ENCODE measurements around the gene TOR1A.
A peak's percentile ranks its signal among the peaks of the same experiment; 100 is the strongest.

DNA sequence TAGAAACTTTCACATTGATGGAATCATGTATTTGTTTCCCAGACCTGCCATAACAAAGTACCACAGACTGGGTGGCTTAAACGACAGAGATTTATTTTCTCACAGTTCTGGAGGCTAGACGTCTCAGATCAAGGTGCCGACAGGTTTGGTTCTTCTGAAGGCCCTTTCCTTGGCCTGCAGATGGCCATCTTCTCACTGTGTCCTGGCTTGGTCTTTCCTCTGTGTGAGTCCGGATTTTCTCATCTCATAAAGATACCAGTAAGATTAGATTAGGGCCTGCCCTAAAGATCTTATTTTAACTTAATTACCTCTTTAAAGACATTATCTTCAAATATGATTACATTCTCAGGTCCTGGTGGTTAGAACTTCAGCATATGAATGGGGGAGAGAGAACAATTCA is 17.1 kb upstream of the TOR1A start:
- TF ChIP-seq, protein P1, sequence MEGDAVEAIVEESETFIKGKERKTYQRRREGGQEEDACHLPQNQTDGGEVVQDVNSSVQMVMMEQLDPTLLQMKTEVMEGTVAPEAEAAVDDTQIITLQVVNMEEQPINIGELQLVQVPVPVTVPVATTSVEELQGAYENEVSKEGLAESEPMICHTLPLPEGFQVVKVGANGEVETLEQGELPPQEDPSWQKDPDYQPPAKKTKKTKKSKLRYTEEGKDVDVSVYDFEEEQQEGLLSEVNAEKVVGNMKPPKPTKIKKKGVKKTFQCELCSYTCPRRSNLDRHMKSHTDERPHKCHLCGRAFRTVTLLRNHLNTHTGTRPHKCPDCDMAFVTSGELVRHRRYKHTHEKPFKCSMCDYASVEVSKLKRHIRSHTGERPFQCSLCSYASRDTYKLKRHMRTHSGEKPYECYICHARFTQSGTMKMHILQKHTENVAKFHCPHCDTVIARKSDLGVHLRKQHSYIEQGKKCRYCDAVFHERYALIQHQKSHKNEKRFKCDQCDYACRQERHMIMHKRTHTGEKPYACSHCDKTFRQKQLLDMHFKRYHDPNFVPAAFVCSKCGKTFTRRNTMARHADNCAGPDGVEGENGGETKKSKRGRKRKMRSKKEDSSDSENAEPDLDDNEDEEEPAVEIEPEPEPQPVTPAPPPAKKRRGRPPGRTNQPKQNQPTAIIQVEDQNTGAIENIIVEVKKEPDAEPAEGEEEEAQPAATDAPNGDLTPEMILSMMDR (IDR thresholded peaks at IDR 0.05): peak in 1 of 7 experiments; percentile 5
- TF ChIP-seq POLR2A (IDR thresholded peaks at IDR 0.05): no peak
